Measurements from ENCODE around the gene HUNK.

HUNK gene

GRCh38 chr21:31902438-31902837 lies 29.6 kb downstream of the HUNK start:
- no peak overlapping the region for H3K4me3 ChIP-seq (ENCODE audit: low read depth, low read length)
- TF ChIP-seq CTCF (IDR thresholded peaks at IDR 0.05; ENCODE audit: borderline replicate concordance, insufficient read depth, low read depth, low read length) = no peak

GRCh38 chr21:31903896-31904295 lies 31.1 kb downstream of the HUNK start:
- TF ChIP-seq CTCF (IDR thresholded peaks at IDR 0.05; ENCODE audit: borderline replicate concordance, insufficient read depth, low read depth, low read length) = no peak
- no peak overlapping the region for H3K4me3 ChIP-seq (ENCODE audit: low read depth, low read length)

GRCh38 chr21:31905503-31906451 lies 33.0 kb downstream of the HUNK start:
- TF ChIP-seq CTCF (IDR thresholded peaks at IDR 0.05; ENCODE audit: borderline replicate concordance, insufficient read depth, low read depth, low read length) = no peak

GRCh38 chr21:31908106-31909031 lies 35.5 kb downstream of the HUNK start:
- no peak for TF ChIP-seq CTCF (IDR thresholded peaks at IDR 0.05; ENCODE audit: borderline replicate concordance, insufficient read depth, low read depth, low read length)
- no peak overlapping the region for H3K4me3 ChIP-seq (ENCODE audit: low read depth, low read length)

More at GRCh38 chr21:31905503-31906451, 33.0 kb downstream of the HUNK start:
- no peak overlapping the region for H3K4me3 ChIP-seq (ENCODE audit: low read depth, low read length)

GRCh38 chr21:31909153-31910073 lies 36.6 kb downstream of the HUNK start:
- TF ChIP-seq CTCF (IDR thresholded peaks at IDR 0.05; ENCODE audit: borderline replicate concordance, insufficient read depth, low read depth, low read length) = no peak

GRCh38 chr21:31910074-31910470 lies 37.3 kb downstream of the HUNK start:
- no peak for TF ChIP-seq CTCF (IDR thresholded peaks at IDR 0.05; ENCODE audit: borderline replicate concordance, insufficient read depth, low read depth, low read length)
- H3K4me3 ChIP-seq (ENCODE audit: low read depth, low read length) = no peak overlapping the region

More at GRCh38 chr21:31909153-31910073, 36.6 kb downstream of the HUNK start:
- H3K4me3 ChIP-seq (ENCODE audit: low read depth, low read length) = no peak overlapping the region

All from GM12875 (cell line).